H1 (cell line): ENCODE results near the gene DGKZ. TPM values are rescaled to one million over a fixed set of nuclear protein-coding genes. Genes with fewer than 3 reads are reported as not detected.

Experiments used
- ATF2 ChIP-seq: IDR thresholded peaks from 2 replicates; pipeline ENCODE4 v1.6.1; 2012; ENCODE audit warnings: low read length, inconsistent platforms
- CTBP2 ChIP-seq: IDR thresholded peaks from 2 replicates; pipeline ENCODE4 v1.7.0; 2011; ENCODE audit warnings: borderline replicate concordance, mild to moderate bottlenecking, moderate library complexity, mixed read lengths, low read length; ENCODE audit not compliant: insufficient read depth, insufficient read length
- POLR2A ChIP-seq, 2 experiments: IDR thresholded peaks; 1 replicate in 1 of 2; 2 replicates in 1 of 2; pipeline ENCODE4 v1.6.1; 2011; ENCODE audit warnings: low read depth in 2 of 2, low read length in 2 of 2, mild to moderate bottlenecking in 2 of 2; ENCODE audit errors: control extremely low read depth in 1 of 2
- SP1 ChIP-seq: IDR thresholded peaks from 2 replicates; pipeline ENCODE4 v1.6.1; 2011; ENCODE audit warnings: low read depth, low read length
- SRF ChIP-seq: IDR thresholded peaks from 2 replicates; pipeline ENCODE4 v1.6.1; 2011; ENCODE audit warnings: mild to moderate bottlenecking, low read depth, low read length, moderate library complexity
- TEAD4 ChIP-seq: IDR thresholded peaks from 2 replicates; pipeline ENCODE4 v1.6.1; 2012; ENCODE audit warnings: low read depth, low read length, inconsistent platforms, mixed read lengths
- polyA plus RNA-seq, 7 experiments: library from polyadenylated mRNA; depleted of rRNA in 3 of 7; stranded (reverse) in 5 of 7; unstranded in 2 of 7; fragments of >200 nt in 5 of 7; fragments of 200-250 nt in 2 of 7; gene quantifications; 1 replicate in 5 of 7; 2 replicates in 1 of 7; 4 replicates in 1 of 7; pipeline versions ENCODE4 v1.2.1 to v1.2.3, GENCODE V29; 2011 to 2013; ENCODE audit warnings: missing spikeins in 2 of 7, mixed read lengths in 2 of 7
- total RNA-seq: library from RNA; stranded (reverse); fragmentation: NEBNext Ultra II Directional; extraction: Animal tissue kit (Norgen Biotek cat#: 25700); gene quantifications from 2 replicates; pipeline ENCODE4 v1.2.1, GENCODE V29; 2021

DGKZ gene
- total and polyA plus RNA-seq, 2 of the 8 experiments (the other 6 are each of a cell fraction or from before 2014, with no cell fraction given) = 84.4 to 184 TPM

GRCh38 chr11:46382646-46383403 is 35.6 kb downstream of the DGKZ start (continued):
- TF ChIP-seq ATF2 (no peak), SP1 (no peak), POLR2A (IDR thresholded peaks at IDR 0.05; ENCODE audit: control extremely low read depth in 1 of 2, low read depth in 2 of 2, low read length in 2 of 2) (peak in 1 of 2 experiments; percentile 25; a peak in 1 of 3 replicates), TEAD4 (no peak), SRF (no peak), CTBP2 (no peak)
